Measurements from ENCODE around the gene VAC14. TPM values are rescaled to one million over a fixed set of nuclear protein-coding genes. Genes with fewer than 3 reads are reported as not detected.
A peak's percentile ranks its signal among the peaks of the same experiment; 100 is the strongest.

VAC14 gene
- polyA plus RNA-seq, 2 of the 4 experiments (the other 2 are of a cell fraction) = 25.3 to 27.0 TPM

- TF ChIP-seq FOSL2 (IDR thresholded peaks at IDR 0.05) (no peak), FOSL2 (CRISPR knock-in tag; IDR thresholded peaks at IDR 0.05) (no peak), NR3C1 (IDR thresholded peaks at IDR 0.05) (no peak), ZNF302 (CRISPR knock-in tag; IDR thresholded peaks at IDR 0.05) (no peak), NFE2L2 (conservative IDR thresholded peaks at IDR 0.05; ENCODE audit: low read length) (no peak)
Observed at GRCh38 chr16:70697594-70698170, 103.3 kb downstream of the VAC14 start (continued).

GRCh38 chr16:70696952-70697593 is 103.9 kb downstream of the VAC14 start:
- FAIRE-seq (no peak), DNase-seq (ENCODE audit: low read depth in 1 of 2, low spot score in 1 of 2) (no peak), ATAC-seq (no peak)
- CTCF ChIA-PET = interaction anchor here (0.7 to 3.6 kb wide), 6 partner anchors 10 to 74 kb away, joined by 3 to 18 read pairs (median 6); no protein-coding TSS in a partner anchor
- H3K27ac ChIP-seq = peak overlapping the region; percentile 97 to 100
- H3K4me3 ChIP-seq = no peak overlapping the region
- peaks cover 69% of the 10 kb centered on the region for H3K4me1 ChIP-seq
- H3K9me3 ChIP-seq = no peaks in the 10 kb centered on the region
- peak overlapping the region; percentile 25; the same call in 1 of the 3 replicates for H3K4me2 ChIP-seq
- TF ChIP-seq NFE2L2 (conservative IDR thresholded peaks at IDR 0.05; ENCODE audit: low read length) = no peak
- TF ChIP-seq CTCF (IDR thresholded peaks at IDR 0.05) = no peak
- TF ChIP-seq MAX (IDR thresholded peaks at IDR 0.05) = no peak
- no peak for TF ChIP-seq SREBF2 (IDR thresholded peaks at IDR 0.05)
- no peak for TF ChIP-seq MAFK (IDR thresholded peaks at IDR 0.05; ENCODE audit: partially characterized antibody)
- TF ChIP-seq RNF2 (IDR thresholded peaks at IDR 0.05; ENCODE audit: borderline replicate concordance, low read depth) = no peak
- no peak for TF ChIP-seq FOXS1 (CRISPR knock-in tag; IDR thresholded peaks at IDR 0.05)
- no peak for TF ChIP-seq HES2 (IDR thresholded peaks at IDR 0.05)
- no peak for TF ChIP-seq JUNB (IDR thresholded peaks at IDR 0.05)
- TF ChIP-seq ATOH8 (CRISPR knock-in tag; IDR thresholded peaks at IDR 0.05; ENCODE audit: low read depth) = no peak
- no peak for TF ChIP-seq ZSCAN20 (CRISPR knock-in tag; IDR thresholded peaks at IDR 0.05)
- no peak for TF ChIP-seq EHF (CRISPR knock-in tag; IDR thresholded peaks at IDR 0.05)
- TF ChIP-seq EHMT2 (IDR thresholded peaks at IDR 0.05; ENCODE audit: low read depth) = no peak
- TF ChIP-seq HOXB5 (CRISPR knock-in tag; IDR thresholded peaks at IDR 0.05) = no peak
- TF ChIP-seq CEBPB (IDR thresholded peaks at IDR 0.05) = no peak
- TF ChIP-seq PBX3 (IDR thresholded peaks at IDR 0.05) = no peak
- TF ChIP-seq BHLHE40 (IDR thresholded peaks at IDR 0.05; ENCODE audit: low read depth, low read length) = no peak
- TF ChIP-seq, protein P1, sequence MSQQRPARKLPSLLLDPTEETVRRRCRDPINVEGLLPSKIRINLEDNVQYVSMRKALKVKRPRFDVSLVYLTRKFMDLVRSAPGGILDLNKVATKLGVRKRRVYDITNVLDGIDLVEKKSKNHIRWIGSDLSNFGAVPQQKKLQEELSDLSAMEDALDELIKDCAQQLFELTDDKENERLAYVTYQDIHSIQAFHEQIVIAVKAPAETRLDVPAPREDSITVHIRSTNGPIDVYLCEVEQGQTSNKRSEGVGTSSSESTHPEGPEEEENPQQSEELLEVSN (IDR thresholded peaks at IDR 0.05; ENCODE audit: borderline replicate concordance, low read depth) = no peak
- POLR2A ChIA-PET = no interaction called here
- WGBS (ENCODE audit: missing lambda C conversion rate) = 92% methylated on average over 15 of the region's 19 CpGs

All from A549 (cell line).